Loucy (cell line): ENCODE results near the gene GOLGA6L10.

ENCODE experiments used
- H2AFZ ChIP-seq: fragments of 200-600 bp; sonication (generic); 2 replicates; pipeline ENCODE4 v1.6.0; 2016; ENCODE audit warnings: antibody characterized with exemption, mild to moderate bottlenecking, low read length, moderate library complexity
- H3F3A ChIP-seq: fragments of 200-600 bp; 2 replicates; pipeline ENCODE4 v1.6.0; 2016; ENCODE audit warnings: antibody characterized with exemption, low read depth, mild to moderate bottlenecking
- H3K27me3 ChIP-seq: fragments of 200-600 bp; sonication (generic); 2 replicates; pipeline ENCODE4 v1.6.1; 2014; ENCODE audit warnings: low read length, mild to moderate bottlenecking; ENCODE audit not compliant: insufficient read depth, poor library complexity, severe bottlenecking
- H3K36me3 ChIP-seq: fragments of 200-600 bp; sonication (generic); 2 replicates; pipeline ENCODE4 v1.6.1; 2016; ENCODE audit warnings: low read length; ENCODE audit not compliant: insufficient read depth
- H3K4me1 ChIP-seq: fragments of 200-600 bp; sonication (generic); 2 replicates; pipeline ENCODE4 v1.5.1; 2014; ENCODE audit warnings: low read length, mild to moderate bottlenecking; ENCODE audit not compliant: insufficient read depth, poor library complexity, severe bottlenecking
- H3K4me2 ChIP-seq: fragments of 200-600 bp; sonication (generic); 2 replicates; pipeline ENCODE4 v1.6.0; 2014; ENCODE audit warnings: antibody characterized with exemption, low read length, low read depth, mild to moderate bottlenecking; ENCODE audit not compliant: poor library complexity, severe bottlenecking
- H3K4me3 ChIP-seq: fragments of 200-600 bp; sonication (generic); 2 replicates; pipeline ENCODE4 v1.5.1; 2014; ENCODE audit warnings: low read length, mild to moderate bottlenecking, mixed read lengths; ENCODE audit not compliant: poor library complexity, severe bottlenecking
- H3K79me2 ChIP-seq: fragments of 200-600 bp; sonication (generic); 2 replicates; pipeline ENCODE4 v1.6.1; 2014; ENCODE audit warnings: low read length; ENCODE audit not compliant: insufficient read depth
- H3K9ac ChIP-seq: fragments of 200-600 bp; sonication (generic); 2 replicates; pipeline ENCODE4 v1.6.0; 2014; ENCODE audit warnings: mild to moderate bottlenecking, low read depth, low read length, moderate library complexity; ENCODE audit not compliant: poor library complexity, severe bottlenecking
- H3K9me2 ChIP-seq: fragments of 200-600 bp; sonication (generic); replicated peaks from 2 replicates; pipeline ENCODE4 v1.6.1; 2016; ENCODE audit warnings: low read depth, low read length, mixed read lengths
- H3K9me3 ChIP-seq: fragments of 200-600 bp; sonication (generic); 2 replicates; pipeline ENCODE4 v1.6.1; 2014; ENCODE audit warnings: mild to moderate bottlenecking, antibody characterized with exemption, low read length, low read depth; ENCODE audit not compliant: insufficient read depth
- H4K20me1 ChIP-seq: fragments of 200-600 bp; sonication (generic); 2 replicates; pipeline ENCODE4 v1.6.0; 2014; ENCODE audit warnings: antibody characterized with exemption, low read length, mild to moderate bottlenecking; ENCODE audit not compliant: insufficient read depth, poor library complexity, severe bottlenecking
- EZH2phosphoT487 ChIP-seq: fragments of 200-600 bp; IDR thresholded peaks from 2 replicates; pipeline ENCODE4 v1.6.1; 2018; ENCODE audit warnings: antibody characterized with exemption, mild to moderate bottlenecking, moderate library complexity, borderline replicate concordance
- TF ChIP-seq, protein P1 (sequence below): fragments of 200-600 bp; sonication (generic); conservative IDR thresholded peaks from 2 replicates; pipeline ENCODE4 v1.5.1; 2014; ENCODE audit warnings: mild to moderate bottlenecking, antibody characterized with exemption, low read length

GOLGA6L10 gene

DNA sequence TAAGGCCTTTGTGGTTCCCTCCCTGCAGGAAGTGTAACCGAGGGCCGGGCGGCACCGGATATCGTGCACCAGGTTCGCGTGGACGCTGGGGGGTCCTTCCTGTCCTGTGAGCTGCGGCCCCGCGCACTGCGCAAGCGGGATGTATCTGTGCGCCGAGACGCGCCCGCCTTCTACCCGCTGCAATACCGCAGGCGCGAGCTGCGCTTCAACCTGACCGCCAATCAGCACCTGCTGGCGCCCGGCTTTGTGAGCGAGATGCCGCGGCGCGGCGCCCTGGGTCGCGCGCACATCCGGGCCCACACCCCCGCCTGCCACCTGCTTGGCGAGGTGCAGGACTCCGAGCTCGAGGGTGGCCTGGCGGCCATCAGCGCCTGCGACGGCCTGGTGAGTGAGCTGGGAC, 50.8 kb downstream of the GOLGA6L10 start:
- Histone ChIP-seq H3K4me1 (no peaks in the 10 kb centered on the region), H3K4me3 (no peak overlapping the region), H3K79me2 (no peaks in the 10 kb centered on the region), H3K9me2 (no peaks in the 10 kb centered on the region), H3K36me3 (no peaks in the 10 kb centered on the region), H3K9ac (no peak overlapping the region), H3F3A (no peaks in the 10 kb centered on the region), H3K27me3 (no peaks in the 10 kb centered on the region), H3K9me3 (no peaks in the 10 kb centered on the region), H2AFZ (no peak overlapping the region), H3K4me2 (no peak overlapping the region), H4K20me1 (no peaks in the 10 kb centered on the region)
- TF ChIP-seq, protein P1, sequence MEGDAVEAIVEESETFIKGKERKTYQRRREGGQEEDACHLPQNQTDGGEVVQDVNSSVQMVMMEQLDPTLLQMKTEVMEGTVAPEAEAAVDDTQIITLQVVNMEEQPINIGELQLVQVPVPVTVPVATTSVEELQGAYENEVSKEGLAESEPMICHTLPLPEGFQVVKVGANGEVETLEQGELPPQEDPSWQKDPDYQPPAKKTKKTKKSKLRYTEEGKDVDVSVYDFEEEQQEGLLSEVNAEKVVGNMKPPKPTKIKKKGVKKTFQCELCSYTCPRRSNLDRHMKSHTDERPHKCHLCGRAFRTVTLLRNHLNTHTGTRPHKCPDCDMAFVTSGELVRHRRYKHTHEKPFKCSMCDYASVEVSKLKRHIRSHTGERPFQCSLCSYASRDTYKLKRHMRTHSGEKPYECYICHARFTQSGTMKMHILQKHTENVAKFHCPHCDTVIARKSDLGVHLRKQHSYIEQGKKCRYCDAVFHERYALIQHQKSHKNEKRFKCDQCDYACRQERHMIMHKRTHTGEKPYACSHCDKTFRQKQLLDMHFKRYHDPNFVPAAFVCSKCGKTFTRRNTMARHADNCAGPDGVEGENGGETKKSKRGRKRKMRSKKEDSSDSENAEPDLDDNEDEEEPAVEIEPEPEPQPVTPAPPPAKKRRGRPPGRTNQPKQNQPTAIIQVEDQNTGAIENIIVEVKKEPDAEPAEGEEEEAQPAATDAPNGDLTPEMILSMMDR, result no peak
- TF ChIP-seq EZH2phosphoT487, result no peak

DNA sequence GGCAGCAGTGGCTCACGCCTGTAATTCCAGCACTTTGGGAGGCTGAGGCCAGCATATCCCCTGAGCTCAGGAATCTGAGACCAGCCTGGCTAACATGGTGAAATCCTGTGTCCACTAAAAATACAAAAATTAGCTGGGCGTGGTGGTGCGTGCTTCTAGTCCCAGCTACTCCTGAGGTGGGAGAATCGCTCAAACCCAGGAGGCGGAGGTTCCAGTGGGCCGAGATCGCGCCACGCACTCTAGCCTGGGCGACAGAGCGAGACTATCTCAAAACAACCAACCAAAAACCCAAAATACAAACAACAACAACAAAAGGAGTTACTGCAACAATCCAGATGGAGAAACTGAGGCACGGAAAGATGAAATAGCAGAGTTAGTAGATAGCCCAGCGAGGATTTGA, 51.2 kb downstream of the GOLGA6L10 start:
- Histone ChIP-seq H3K36me3 (no peaks in the 10 kb centered on the region), H3K9ac (no peak overlapping the region), H3K27me3 (no peaks in the 10 kb centered on the region), H3F3A (no peaks in the 10 kb centered on the region), H4K20me1 (no peaks in the 10 kb centered on the region), H3K4me3 (no peak overlapping the region), H2AFZ (no peak overlapping the region), H3K4me2 (no peak overlapping the region), H3K4me1 (no peaks in the 10 kb centered on the region), H3K79me2 (no peaks in the 10 kb centered on the region), H3K9me3 (no peaks in the 10 kb centered on the region), H3K9me2 (no peaks in the 10 kb centered on the region)
- TF ChIP-seq EZH2phosphoT487, result no peak
- TF ChIP-seq, protein P1, result no peak

DNA sequence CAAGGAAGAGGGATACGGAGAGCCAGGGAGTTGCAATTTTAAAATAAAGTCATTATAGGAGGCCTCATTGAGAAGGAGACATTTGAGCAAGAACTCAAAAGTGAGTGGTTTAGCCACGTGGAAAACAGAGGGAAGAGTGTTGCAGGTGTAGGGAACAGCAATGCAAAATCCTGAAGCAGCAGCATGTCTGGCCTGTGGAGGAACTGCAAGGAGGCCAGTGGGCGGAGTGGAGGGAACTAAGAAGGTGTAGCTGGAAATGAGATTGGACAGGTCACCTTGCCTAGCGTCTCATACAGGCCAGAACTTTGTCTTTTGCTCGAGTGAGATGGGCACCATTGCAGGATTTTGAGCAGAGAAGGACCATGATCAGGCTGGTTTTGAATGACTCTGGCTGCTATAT, 51.7 kb downstream of the GOLGA6L10 start:
- Histone ChIP-seq H3K9ac (no peak overlapping the region), H2AFZ (no peak overlapping the region), H3K36me3 (no peaks in the 10 kb centered on the region), H3K4me1 (no peaks in the 10 kb centered on the region), H3K9me3 (no peaks in the 10 kb centered on the region), H3K4me2 (no peak overlapping the region), H4K20me1 (no peaks in the 10 kb centered on the region), H3K27me3 (no peaks in the 10 kb centered on the region), H3F3A (no peaks in the 10 kb centered on the region), H3K79me2 (no peaks in the 10 kb centered on the region), H3K4me3 (no peak overlapping the region), H3K9me2 (no peaks in the 10 kb centered on the region)
- TF ChIP-seq EZH2phosphoT487, result no peak
- TF ChIP-seq, protein P1, result no peak
